GM21529 (cell line): Measurements from ENCODE around the gene UBR2.
"Not testable (repeated sequence)": the region's sequence is repeated elsewhere in the genome, so short reads cannot be mapped to it uniquely, and the experiment has no call there.

Experiments used
- ATAC-seq: cut with Tn5 transposase; IDR thresholded peaks from one replicate; pipeline ENCODE4 v1.9.1; 2021; ENCODE audit not compliant: unreplicated experiment

Gene UBR2

DNA sequence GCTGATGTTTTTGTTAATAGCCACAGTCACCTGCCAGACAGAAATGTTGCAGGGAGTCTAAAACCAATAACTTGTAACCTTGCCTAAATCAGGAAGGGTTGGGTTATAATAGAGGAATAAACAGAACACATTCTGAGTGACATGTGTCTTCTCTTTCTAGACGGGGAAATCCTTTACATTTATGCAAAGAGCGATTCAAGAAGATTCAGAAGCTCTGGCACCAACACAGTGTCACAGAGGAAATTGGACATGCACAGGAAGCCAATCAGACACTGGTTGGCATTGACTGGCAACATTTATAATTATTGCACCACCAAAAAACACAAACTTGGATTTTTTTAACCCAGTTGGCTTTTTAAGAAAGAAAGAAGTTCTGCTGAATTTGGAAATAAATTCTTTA, 127.0 kb downstream of the UBR2 start:
- ATAC-seq, result no peak

DNA sequence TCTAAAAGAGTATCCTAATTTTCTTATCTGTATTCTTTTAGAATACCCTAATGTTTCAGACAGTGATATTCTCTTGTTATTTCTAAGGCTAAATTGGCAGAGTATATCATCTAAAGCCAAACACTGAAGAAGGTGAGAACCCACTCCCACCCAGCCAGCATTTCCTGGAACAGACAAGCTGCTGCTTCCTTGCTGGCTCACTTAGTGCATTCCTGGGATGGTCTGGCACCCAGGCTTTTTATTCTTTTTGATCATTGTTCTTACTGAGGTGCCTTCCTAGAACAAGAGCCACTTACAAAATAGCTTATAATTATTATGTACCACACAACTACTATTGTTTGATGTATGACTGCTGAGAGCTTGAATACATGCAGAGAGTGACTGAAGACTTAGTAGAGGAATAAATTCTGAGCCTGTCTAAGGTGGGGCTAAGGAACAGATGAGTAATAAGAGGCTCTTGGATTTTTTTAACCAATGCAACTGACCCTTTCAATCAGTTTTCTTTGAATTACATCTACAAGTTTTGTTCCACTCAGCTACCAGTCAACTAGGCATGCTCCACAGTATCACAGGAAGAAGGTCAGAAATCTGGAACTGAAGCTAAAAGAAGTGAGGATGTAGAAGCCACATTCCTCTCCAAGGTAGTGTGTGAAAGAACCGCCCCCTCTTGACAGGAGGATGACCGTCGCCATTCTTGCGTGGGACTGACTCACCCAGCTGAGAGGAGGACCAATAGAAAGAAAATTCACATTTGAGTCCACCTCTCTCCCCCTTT, 128.5 kb downstream of the UBR2 start:
- no peak for ATAC-seq

DNA sequence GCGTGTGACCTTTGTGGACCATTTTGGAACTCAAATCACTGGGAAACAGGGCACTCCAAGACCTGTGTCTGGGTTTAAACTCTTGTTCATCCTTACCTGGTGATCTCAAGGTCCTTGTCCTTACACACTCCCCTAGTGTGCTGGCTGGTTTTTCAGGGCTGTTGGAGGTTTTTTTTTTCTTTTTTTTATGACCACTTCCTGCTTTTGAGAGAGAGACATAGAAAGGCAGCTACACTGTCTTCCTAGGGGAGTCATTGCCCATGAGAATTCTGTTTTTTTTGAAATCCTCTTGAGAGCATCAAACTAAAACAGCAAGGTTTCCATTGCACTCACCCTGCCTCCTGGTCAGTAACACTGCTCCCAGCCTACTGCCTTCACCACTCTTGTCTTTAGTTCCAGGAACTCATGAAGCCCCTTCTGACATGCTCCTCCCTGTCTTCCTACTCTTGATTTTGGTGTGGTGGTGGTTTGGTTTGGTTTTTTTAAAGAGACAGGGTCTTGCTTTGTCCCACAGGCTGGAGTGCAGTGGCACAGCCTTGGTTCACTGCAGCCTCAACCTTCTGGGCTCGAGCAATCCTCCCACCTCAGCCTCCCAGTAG, 130.0 kb downstream of the UBR2 start:
- no peak for ATAC-seq

DNA sequence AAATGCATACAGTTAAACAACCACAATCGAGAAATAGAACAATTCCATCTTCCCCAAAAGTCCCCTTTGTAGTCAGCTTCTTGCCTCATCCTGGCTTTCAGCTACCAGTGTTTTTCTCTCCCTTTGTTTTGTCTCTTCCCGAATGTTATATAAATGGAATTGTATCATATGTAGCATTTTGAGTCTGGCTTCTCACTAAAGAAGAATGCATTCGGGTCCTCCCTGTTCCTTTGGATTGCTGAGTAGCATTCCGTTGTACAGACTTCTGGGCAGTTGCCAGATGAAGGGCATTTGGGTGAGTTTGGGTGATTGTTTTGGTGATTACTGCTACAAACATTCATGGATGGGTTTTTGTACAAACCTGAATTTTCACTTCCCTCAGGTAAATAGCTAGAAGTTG, 130.8 kb downstream of the UBR2 start:
- no peak for ATAC-seq

DNA sequence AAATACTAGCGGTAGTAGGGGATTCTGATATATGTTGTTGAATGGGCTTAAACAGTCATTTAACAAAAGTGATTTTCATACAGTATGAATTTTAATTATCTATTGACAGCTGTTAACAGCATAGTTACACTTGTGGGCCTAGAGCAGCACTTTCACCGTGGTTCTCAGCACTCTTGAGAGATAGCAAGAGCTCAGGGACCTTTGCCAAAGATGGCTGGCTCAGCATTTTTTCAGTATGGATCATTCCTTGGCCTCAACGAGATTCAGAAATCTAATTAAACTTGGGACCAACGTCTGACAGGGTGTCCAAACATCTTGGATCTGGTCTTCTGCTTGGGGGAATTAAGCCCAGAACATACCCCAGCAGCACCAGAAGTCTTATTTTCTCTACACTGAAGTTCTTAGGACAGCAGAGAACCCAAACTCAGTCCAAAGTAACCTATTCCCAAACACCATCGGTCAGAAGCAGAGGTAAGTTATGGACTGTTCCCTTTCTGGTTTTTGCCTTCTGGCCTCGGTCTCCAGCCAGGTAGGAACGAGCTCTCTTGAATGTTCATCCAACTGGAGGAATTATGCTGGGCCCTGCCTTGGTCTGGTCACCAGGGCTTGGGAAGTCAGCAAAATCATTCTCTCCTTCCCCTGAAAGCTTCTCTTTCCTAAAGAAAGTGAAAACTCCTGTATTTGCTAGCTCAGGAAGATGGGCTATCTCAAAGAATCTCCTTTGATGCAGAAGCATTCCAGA, 132.9 kb downstream of the UBR2 start:
- no peak for ATAC-seq

DNA sequence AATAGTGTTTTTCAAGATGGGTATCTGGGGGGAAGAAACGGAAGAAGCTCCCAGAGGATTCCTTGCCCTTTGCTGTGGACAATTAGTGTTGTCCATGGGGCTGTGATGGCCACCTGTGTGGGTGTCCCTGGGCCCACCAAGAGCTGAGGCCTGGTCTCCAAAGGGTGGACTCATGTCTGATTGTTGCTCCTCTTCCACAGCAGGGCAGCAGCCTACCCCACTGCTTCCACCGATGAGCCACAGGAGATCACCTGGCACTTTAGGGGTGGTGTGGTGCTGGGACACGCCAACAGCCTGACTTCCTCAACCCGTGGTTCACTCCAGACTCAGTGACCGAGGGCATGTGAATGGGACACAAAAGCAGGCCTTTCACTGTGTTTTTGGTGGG, 133.4 kb downstream of the UBR2 start:
- ATAC-seq, result no peak

DNA sequence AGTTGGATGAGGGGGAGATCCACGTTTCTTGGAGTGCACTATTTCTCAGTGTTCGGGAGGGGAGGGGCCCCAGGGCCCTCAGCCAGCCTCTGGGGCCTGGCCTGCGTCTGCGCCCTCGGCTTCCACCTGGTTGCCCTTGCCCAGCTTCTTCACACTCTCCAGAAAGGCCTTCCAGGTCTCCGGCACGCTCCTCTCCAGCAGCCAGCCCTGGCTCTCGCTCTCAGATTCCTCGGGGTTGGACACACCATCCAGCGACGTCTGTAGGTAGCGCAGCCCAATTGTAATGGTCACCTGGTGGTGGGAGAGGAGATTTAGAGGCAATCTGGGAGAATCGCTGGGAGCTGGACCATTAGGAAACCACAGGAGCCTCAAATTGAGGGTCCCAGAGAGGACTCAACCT, 134.4 kb downstream of the UBR2 start:
- ATAC-seq, result no peak

DNA sequence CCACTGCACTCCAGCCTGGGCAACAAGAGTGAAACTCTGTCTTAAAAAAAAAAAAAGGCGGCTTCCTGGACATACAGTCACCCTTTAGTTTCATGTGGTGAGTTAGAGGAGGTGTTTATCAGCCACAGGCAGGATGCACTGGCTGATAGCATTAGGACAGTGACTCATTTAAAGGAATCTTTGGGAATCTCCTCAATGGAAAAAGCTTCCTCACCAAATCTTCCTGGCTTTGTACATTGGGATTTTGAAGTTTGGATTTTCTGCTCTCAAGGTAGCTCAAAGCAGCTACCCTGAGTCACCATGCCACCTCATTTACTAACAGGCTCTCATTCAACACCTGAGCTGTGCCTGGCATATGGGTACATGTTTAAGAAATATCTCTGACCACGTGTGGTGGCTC, 138.4 kb downstream of the UBR2 start:
- ATAC-seq, result no peak

DNA sequence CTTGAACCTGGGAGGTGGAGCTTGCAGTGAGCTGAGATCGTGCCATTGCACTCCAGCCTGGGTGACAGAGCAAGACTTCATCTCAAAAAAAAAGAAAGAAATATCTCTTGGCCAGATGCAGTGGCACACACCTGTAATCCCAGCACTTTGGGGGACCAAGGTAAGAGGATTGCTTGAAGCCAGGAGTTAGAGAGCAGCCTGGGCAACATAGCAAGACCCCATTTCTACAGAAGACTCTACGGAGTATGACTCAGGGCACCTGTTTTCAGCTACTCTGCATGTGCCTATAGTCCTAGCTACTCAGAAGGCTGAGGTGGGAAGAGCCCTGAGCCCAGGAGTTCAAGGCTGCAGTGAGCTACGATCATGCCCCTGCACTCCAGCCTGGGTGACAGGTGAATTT, 139.0 kb downstream of the UBR2 start:
- not testable (repeated sequence) for ATAC-seq

DNA sequence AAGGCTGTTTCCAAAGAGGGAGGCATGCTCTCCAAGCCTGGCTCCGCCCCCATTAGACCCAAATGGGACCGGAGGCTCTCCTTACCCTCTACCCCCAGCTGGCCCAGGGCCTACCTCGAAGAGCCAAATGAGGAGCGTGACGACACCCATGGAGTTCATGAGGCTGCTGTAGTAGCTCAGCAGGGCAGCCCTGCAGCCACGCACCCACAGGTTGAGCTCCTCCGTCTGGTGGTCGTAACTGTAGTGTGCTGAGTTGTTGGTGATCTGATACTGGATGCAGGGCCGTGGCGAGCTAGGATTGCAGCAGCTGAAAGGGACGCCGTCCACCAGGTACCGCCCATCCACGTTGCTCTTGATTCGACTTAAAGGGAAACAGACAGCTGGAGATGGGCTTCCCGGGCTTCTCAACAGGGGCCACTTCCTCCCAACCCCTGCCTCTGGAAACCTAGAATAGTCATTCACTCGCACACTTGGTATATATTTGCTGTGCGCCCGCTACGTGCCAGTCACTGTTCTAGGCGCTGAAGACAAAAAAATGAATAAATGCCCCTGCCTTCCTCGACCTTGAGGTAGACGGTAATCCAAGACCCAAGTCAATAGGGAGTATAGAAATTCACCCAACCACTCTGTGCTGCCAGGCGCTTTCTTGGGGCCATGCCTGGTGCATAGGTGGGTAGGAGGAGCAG, 140.6 kb downstream of the UBR2 start:
- no peak for ATAC-seq

DNA sequence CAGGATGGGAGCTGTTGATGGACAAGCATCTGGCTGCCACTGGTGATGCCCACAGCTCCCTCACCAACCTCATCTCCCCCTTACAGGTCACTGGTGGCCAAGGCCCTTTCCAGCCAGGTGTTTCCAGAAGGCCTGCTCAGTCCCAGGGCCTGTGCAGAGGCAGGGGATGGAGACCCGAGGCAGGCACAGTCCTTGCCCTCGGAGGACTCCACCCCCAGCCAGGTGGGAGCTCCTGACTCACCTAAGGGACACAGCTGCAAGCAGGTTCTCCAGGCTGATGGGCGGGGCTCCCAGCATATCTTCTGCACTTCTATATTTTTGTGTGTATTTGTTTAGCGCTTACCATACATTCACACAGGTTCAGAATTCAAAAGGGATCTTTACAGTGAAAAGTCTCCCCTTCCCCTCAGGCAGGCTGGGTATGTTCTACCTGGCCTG, 141.1 kb downstream of the UBR2 start:
- no peak for ATAC-seq

DNA sequence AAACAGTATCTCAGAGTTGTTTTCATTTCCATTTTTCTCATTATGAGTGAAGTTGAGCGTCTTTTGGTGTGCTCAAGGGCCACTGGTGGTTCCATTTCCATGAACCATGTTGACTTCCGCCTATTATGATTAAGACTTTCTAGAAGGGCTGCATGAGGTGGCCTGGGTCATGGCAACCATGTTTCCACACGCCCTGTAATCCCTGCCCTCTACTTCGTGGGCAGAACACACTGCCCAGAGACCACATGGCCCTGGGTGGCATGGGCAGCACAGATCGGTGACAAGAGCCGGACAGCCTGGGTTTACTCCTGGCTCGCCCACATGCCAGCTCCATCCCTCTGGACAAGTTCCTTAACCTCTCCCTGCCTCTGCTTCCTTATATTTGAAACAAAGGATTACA, 143.8 kb downstream of the UBR2 start:
- ATAC-seq, result no peak

DNA sequence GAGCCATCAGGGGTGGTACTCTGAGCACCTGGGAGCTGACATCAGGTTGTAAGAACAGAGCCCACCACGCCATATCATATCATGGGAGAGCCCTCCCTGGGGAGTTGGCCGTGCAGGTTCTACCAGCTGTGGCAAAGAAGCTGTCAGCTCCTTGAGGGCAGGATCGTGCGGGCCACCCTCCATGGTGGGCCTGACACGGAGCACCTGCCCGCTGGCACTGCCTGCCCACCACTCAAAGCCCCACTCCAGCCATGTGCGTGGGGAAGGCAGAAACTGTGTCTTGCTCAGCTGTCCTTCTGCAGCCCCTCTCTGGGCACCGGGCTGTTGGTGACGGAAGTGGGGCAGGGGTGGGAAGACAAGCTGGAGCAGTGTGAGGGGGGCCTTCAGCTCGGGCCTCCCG, 144.3 kb downstream of the UBR2 start:
- ATAC-seq, result no peak

DNA sequence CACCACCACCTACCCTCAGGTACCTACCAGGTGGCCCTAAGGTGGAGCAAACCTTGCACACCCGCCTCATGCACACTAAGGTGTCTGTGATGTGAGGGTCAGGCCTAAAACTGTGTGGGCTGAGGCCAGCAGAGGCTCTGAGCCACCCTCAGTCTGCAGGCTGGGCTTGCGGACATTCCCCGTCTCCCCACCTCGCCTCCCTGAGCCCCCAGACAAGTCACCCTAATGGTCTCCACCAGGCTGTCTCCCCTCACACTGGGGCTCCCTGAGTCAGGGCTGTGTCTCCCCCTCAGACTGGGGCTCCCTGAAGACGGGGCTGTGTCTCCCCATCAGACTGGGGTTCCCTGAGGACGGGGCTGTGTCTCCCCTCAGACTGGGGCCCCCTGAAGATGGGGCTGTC, 146.0 kb downstream of the UBR2 start:
- no peak for ATAC-seq

DNA sequence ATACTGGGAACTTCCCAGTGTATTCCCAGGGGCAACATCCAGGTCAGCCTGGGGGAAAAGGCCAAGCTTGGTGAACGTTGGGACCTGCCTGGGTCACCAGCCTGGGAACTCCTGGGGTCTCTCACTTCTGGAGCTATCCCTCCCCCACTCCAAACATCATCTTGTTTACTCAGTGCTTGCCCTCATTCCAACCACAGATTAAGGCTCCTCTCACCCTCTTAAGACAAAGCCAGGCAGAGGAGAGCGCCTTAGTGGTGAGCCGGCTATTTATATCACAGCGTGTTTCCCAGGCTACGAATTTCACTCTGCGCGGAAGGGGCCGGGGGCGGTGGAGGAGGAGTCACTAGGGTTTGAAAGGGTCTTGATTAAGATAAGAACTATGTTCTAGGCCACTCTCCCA, 146.5 kb downstream of the UBR2 start:
- no peak for ATAC-seq

DNA sequence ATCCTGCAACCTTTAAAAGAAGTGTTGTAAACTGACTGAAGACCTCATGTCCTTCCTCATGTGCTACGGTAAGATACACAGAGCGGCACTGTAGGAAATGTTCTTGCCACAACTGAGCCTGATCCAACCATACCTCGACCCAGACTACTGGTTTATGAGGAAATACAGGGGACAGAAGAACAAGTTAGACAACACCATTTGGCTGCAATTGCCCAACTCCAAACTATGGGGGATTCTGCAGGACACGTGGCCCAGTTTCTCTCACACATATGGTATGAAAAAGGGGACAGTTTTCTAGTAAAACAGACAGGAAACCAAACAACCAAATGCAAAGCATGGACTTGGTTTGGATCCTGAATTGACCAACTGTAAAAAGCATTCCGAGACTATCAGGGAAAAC, 148.1 kb downstream of the UBR2 start:
- ATAC-seq, result no peak

DNA sequence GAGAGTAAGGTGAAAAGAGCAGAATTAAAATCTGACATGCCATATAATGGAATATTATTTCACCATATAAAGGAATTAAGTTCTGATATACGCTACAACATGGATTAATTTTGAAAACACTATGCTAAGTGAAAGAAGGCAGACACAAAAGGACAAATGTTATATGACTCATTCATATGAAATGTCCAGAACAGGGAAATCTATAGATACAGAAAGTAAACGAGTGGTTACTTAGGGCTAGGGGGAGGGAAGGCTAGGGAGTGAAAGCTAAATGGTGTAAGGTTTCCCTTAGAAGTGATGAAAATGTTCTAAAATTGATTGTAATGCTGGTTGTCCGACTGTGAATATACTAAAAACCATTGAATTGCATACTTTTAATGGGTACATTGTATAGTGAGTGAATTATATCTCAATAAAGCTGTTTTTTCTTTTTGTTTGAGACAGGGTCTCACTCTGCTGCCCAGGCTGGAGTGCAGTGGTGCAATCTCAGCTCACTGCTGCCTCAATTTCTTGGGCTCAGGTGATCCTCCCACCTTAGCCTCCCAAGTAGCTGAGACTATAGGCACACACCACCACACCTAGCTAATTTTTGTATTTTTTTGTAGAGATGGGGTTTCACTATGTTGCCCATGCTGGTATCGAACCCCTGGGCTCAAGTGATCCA, 150.4 kb downstream of the UBR2 start:
- no peak for ATAC-seq

DNA sequence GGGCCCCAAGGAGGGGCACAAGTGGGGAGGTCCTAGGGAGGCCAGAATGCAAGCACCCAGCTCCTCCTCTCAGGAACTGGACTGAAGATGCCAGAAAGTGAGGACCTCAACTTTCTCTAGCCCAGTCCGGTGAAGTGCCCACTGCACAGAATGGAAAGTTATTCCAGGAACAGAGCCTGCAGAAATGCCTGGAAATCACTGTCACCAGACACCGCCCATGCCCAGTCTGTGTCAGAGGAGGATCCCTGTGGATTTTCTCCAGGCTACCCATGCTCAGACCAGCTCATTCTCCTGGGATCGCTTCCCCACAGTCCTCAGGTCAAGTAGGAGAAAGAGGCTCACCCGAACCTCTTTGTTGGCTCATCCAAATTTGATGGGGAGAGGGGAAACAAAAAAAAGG, 152.0 kb downstream of the UBR2 start:
- ATAC-seq, result no peak

DNA sequence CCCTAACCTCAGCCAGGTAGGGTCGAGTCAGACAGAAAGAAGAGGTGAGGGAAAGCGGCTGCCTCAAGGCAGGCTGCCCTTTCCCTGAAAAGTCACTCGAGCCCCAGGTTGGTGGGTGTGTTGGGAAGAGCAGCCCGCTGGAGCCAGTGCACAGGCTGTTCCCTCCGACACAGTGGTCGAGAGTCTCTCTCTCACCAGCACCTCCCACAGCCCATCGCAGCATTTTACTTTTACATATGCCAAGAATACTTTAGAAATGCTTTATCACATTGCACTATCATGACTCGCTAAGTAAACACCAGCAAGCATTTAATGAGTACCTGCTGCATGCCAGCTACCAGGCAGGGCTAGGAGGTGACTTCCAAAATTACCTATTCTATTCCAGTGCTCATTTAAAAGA, 156.9 kb downstream of the UBR2 start:
- no peak for ATAC-seq

DNA sequence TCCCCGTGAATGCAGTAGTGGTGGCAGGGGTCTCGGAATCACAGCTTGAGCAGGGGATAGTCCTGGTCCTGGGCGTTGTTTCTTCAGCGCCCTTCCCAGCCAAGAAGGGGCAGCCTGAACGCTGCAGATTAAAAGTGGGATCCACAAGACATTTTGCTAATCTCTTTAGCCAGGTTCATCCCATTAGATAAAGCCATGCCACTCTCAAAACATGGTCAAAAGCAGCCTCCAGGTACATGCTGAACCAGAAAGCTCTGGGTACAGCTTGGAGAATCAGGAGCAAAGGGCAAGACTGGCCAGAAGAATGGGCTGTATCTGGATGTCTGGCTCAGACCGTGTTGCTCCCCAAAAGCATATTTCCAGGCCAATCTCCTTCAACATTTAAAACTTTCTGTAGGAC, 158.7 kb downstream of the UBR2 start, which contains the start of gene PRPH2:
Gene PRPH2 (minus strand): TSS at position 101 of the 400 bp plus-strand sequence. CDS start 263 bp downstream, outside the sequence.
- ATAC-seq, result no peak

DNA sequence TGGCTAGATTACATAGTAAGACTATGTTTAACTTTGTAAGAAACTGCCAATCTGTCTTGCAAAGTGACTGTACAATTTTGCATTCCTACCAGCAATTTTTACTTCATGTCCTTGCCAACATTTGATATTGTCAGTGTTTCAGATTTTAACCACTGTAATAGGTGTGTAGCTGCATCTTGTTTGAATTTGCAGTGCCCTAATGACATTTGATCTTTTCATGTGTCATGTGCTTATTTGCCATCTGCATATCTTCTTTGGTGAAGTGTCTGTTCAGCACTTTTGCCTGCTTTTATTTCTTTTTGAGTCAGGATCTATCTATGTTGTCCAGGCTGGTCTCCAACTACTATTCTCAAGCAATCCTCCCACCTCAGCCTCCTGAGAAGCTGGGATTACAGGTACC, 161.0 kb downstream of the UBR2 start:
- ATAC-seq, result no peak
